ENCODE data around the gene NDST4.

NDST4 gene

GRCh38 chr4:114921790-114922591, 191.4 kb downstream of the NDST4 start:
- DNase-seq (ENCODE audit: low read depth) = no peak
- no peak overlapping the region for H3K4me3 ChIP-seq (ENCODE audit: low read depth, low read length)

GRCh38 chr4:114921191-114921590, 192.2 kb downstream of the NDST4 start:
- H3K4me3 ChIP-seq (ENCODE audit: low read depth, low read length) = no peak overlapping the region
- no peak for DNase-seq (ENCODE audit: low read depth)

GRCh38 chr4:114911111-114911510, 202.3 kb downstream of the NDST4 start:
- no peak for DNase-seq (ENCODE audit: low read depth)
- H3K4me3 ChIP-seq (ENCODE audit: low read depth, low read length) = no peak overlapping the region

- DNase-seq (ENCODE audit: low read depth) = no peak
- no peak overlapping the region for H3K4me3 ChIP-seq (ENCODE audit: low read depth, low read length)
Observed at GRCh38 chr4:114907568-114907967, 205.9 kb downstream of the NDST4 start.

- no peak for DNase-seq (ENCODE audit: low read depth)
- H3K4me3 ChIP-seq (ENCODE audit: low read depth, low read length) = no peak overlapping the region
Observed at GRCh38 chr4:114905017-114905416, 208.4 kb downstream of the NDST4 start.

- no peak for DNase-seq (ENCODE audit: low read depth)
- no peak overlapping the region for H3K4me3 ChIP-seq (ENCODE audit: low read depth, low read length)
Observed at GRCh38 chr4:114900934-114901333, 212.5 kb downstream of the NDST4 start.

- H3K4me3 ChIP-seq (ENCODE audit: low read depth, low read length) = no peak overlapping the region
- DNase-seq (ENCODE audit: low read depth) = no peak
Observed at GRCh38 chr4:114890773-114891172, 222.6 kb downstream of the NDST4 start.

- no peak overlapping the region for H3K4me3 ChIP-seq (ENCODE audit: low read depth, low read length)
- no peak for DNase-seq (ENCODE audit: low read depth)
Observed at GRCh38 chr4:114886761-114887160, 226.7 kb downstream of the NDST4 start.

- H3K4me3 ChIP-seq (ENCODE audit: low read depth, low read length) = no peak overlapping the region
- DNase-seq (ENCODE audit: low read depth) = no peak
Observed at GRCh38 chr4:114883641-114884040, 229.8 kb downstream of the NDST4 start.

GRCh38 chr4:114879916-114880669, 233.3 kb downstream of the NDST4 start:
- no peak for DNase-seq (ENCODE audit: low read depth)
- no peak overlapping the region for H3K4me3 ChIP-seq (ENCODE audit: low read depth, low read length)

- no peak overlapping the region for H3K4me3 ChIP-seq (ENCODE audit: low read depth, low read length)
- no peak for DNase-seq (ENCODE audit: low read depth)
Observed at GRCh38 chr4:114875630-114876029, 237.8 kb downstream of the NDST4 start.

GRCh38 chr4:114874321-114874720, 239.1 kb downstream of the NDST4 start:
- no peak for DNase-seq (ENCODE audit: low read depth)
- H3K4me3 ChIP-seq (ENCODE audit: low read depth, low read length) = no peak overlapping the region

GRCh38 chr4:114870987-114871386, 242.4 kb downstream of the NDST4 start:
- no peak overlapping the region for H3K4me3 ChIP-seq (ENCODE audit: low read depth, low read length)
- DNase-seq (ENCODE audit: low read depth) = no peak

- no peak overlapping the region for H3K4me3 ChIP-seq (ENCODE audit: low read depth, low read length)
- DNase-seq (ENCODE audit: low read depth) = no peak
Observed at GRCh38 chr4:114866901-114867670, 246.3 kb downstream of the NDST4 start.

- DNase-seq (ENCODE audit: low read depth) = no peak
- H3K4me3 ChIP-seq (ENCODE audit: low read depth, low read length) = no peak overlapping the region
Observed at GRCh38 chr4:114864060-114864459, 249.4 kb downstream of the NDST4 start.

GRCh38 chr4:114860786-114861185, 252.6 kb downstream of the NDST4 start:
- no peak overlapping the region for H3K4me3 ChIP-seq (ENCODE audit: low read depth, low read length)
- DNase-seq (ENCODE audit: low read depth) = no peak

- no peak for DNase-seq (ENCODE audit: low read depth)
- no peak overlapping the region for H3K4me3 ChIP-seq (ENCODE audit: low read depth, low read length)
Observed at GRCh38 chr4:114857831-114858230, 255.6 kb downstream of the NDST4 start.

GRCh38 chr4:114839986-114840385, 273.4 kb downstream of the NDST4 start:
- DNase-seq (ENCODE audit: low read depth) = no peak
- H3K4me3 ChIP-seq (ENCODE audit: low read depth, low read length) = no peak overlapping the region

GRCh38 chr4:114830628-114831027, 282.8 kb downstream of the NDST4 start:
- DNase-seq (ENCODE audit: low read depth) = no peak
- H3K4me3 ChIP-seq (ENCODE audit: low read depth, low read length) = no peak overlapping the region

- H3K4me3 ChIP-seq (ENCODE audit: low read depth, low read length) = no peak overlapping the region
- no peak for DNase-seq (ENCODE audit: low read depth)
Observed at GRCh38 chr4:114827651-114828050, 285.8 kb downstream of the NDST4 start.

All from skeletal muscle cell (primary cell).